Prostate gland (tissue), 2 donors: ENCODE results near the gene RMI2. TPM values are rescaled to one million over a fixed set of nuclear protein-coding genes. Genes with fewer than 3 reads are reported as not detected.

Source experiments
- DNase-seq: peaks from one replicate; pipeline ENCODE4 v3.0.0-alpha.2; 2019; ENCODE audit warnings: low spot score
- H3K27ac ChIP-seq, 2 donors: fragments of 200-600 bp; sonication (generic); 2 replicates each; pipeline ENCODE4 v1.5.1; 2017 to 2019
- H3K27me3 ChIP-seq: fragments of 200-600 bp; sonication (generic); replicated peaks from 2 replicates; pipeline ENCODE4 v1.5.1; 2019; ENCODE audit not compliant: insufficient read depth
- H3K36me3 ChIP-seq, 2 donors: fragments of 200-600 bp; sonication (generic); 1 replicate in 1 of 2; 2 replicates in 1 of 2; pipeline versions ENCODE4 v1.5.1 to v1.8.1; 2017 to 2019
- H3K4me1 ChIP-seq: fragments of 200-600 bp; sonication (generic); replicated peaks from 2 replicates; pipeline ENCODE4 v1.5.1; 2019
- H3K4me3 ChIP-seq, 2 donors: fragments of 200-600 bp; sonication (generic); 2 replicates each; pipeline ENCODE4 v1.5.1; 2017 to 2019
- H3K9me3 ChIP-seq: fragments of 200-600 bp; sonication (generic); 2 replicates; pipeline ENCODE4 v1.5.1; 2017
- POLR2A ChIP-seq: fragments of 450-650 bp; IDR thresholded peaks from one replicate; pipeline ENCODE4 v1.6.1; 2016; ENCODE audit warnings: antibody characterized with exemption, mild to moderate bottlenecking
- POLR2AphosphoS5 ChIP-seq: sonication (generic); formaldehyde crosslinking; IDR thresholded peaks from one replicate; pipeline ENCODE4 v1.6.1; 2017; ENCODE audit warnings: antibody characterized with exemption
- WGBS: methylation state at CpG from one replicate; pipeline ENCODE4 v1.1.5; 2018; 5-methylcytosine and 5-hydroxymethylcytosine counted together
- intact Hi-C: fragments of 100-400 bp; cut with DNase I; formaldehyde crosslinking; loops from one replicate; pipeline ENCODE4 v1.14.2; 2022
- total RNA-seq, 2 donors: library from RNA; depleted of rRNA; stranded (reverse); fragments of >200 nt; gene quantifications; one replicate each; pipeline ENCODE4 v1.1.0, GENCODE V29; 2016
- TF ChIP-seq, protein P1 (sequence below), 4 experiments: fragments of 200-600 bp in 2 of 4; fragments of 450-650 bp in 2 of 4; sonication (generic) in 2 of 4; IDR thresholded peaks; 1 replicate in 3 of 4; 2 replicates in 1 of 4; pipeline ENCODE4 v1.5.1; 2016 to 2019; ENCODE audit warnings: antibody characterized with exemption in 4 of 4, mild to moderate bottlenecking in 2 of 4, moderate library complexity in 2 of 4

Gene RMI2
- total RNA-seq, 2 donors from 2014 or later, result 6.0 to 16.3 TPM

DNA sequence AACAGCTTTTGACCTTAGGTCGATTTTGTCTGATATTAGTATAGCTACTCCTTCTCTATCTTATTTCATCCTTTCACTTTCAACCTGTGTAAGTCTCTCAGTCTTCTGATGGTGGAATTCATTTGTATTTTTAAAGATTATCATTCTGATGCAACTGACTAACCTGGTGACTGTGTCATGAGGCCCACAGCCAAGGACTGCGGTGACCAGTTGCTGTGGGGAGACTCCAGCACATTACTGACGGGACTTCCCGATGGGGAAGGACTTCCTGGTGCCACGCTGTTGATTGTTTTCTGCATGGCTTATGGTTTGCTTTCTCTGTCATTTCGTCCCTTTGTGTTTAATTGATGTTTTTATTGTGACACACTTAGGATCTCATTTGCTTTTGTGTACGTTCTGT, 34.2 kb downstream of the RMI2 start:
- no peak for TF ChIP-seq POLR2AphosphoS5
- TF ChIP-seq, protein P1, sequence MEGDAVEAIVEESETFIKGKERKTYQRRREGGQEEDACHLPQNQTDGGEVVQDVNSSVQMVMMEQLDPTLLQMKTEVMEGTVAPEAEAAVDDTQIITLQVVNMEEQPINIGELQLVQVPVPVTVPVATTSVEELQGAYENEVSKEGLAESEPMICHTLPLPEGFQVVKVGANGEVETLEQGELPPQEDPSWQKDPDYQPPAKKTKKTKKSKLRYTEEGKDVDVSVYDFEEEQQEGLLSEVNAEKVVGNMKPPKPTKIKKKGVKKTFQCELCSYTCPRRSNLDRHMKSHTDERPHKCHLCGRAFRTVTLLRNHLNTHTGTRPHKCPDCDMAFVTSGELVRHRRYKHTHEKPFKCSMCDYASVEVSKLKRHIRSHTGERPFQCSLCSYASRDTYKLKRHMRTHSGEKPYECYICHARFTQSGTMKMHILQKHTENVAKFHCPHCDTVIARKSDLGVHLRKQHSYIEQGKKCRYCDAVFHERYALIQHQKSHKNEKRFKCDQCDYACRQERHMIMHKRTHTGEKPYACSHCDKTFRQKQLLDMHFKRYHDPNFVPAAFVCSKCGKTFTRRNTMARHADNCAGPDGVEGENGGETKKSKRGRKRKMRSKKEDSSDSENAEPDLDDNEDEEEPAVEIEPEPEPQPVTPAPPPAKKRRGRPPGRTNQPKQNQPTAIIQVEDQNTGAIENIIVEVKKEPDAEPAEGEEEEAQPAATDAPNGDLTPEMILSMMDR (IDR thresholded peaks at IDR 0.05), result no peak
- no peak for TF ChIP-seq POLR2A
- WGBS, result 72% methylated on average over 7 of the region's 7 CpGs
- H3K27me3 ChIP-seq, result no peaks in the 10 kb centered on the region
- no peak for DNase-seq
- no peaks in the 10 kb centered on the region for H3K36me3 ChIP-seq
- H3K27ac ChIP-seq, result no peak overlapping the region
- intact Hi-C loops, result no loop called here
- no peaks in the 10 kb centered on the region for H3K9me3 ChIP-seq
- H3K4me1 ChIP-seq, result no peaks in the 10 kb centered on the region
- no peak overlapping the region for H3K4me3 ChIP-seq

DNA sequence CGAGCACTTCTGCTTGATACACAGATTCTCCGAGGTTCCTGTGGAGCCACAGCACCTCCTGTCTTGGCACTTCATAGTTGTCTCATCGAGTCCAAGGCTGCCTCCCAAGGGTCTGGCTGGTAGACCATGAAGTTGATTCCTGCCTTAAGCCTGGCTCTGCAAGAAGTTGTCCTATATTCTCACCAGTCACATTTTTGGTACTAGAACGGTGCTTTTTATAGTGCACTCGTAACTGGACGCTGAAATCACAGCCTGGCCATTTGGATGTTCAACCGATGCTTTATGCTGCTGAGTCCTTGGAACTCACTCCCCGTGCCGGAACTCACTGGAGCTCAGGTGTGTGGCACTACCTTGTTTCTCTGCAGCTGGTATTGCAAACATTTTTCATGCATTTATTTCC, 35.6 kb downstream of the RMI2 start:
- Histone ChIP-seq H3K27me3 (no peaks in the 10 kb centered on the region), H3K4me3 (no peak overlapping the region), H3K9me3 (no peaks in the 10 kb centered on the region), H3K4me1 (no peaks in the 10 kb centered on the region), H3K36me3 (no peaks in the 10 kb centered on the region), H3K27ac (no peak overlapping the region)
- WGBS, result 85% methylated on average over 9 of the region's 9 CpGs
- intact Hi-C loops, result no loop called here
- TF ChIP-seq POLR2A (no peak), POLR2AphosphoS5 (no peak)
- TF ChIP-seq, protein P1 (IDR thresholded peaks at IDR 0.05), result no peak
- no peak for DNase-seq

DNA sequence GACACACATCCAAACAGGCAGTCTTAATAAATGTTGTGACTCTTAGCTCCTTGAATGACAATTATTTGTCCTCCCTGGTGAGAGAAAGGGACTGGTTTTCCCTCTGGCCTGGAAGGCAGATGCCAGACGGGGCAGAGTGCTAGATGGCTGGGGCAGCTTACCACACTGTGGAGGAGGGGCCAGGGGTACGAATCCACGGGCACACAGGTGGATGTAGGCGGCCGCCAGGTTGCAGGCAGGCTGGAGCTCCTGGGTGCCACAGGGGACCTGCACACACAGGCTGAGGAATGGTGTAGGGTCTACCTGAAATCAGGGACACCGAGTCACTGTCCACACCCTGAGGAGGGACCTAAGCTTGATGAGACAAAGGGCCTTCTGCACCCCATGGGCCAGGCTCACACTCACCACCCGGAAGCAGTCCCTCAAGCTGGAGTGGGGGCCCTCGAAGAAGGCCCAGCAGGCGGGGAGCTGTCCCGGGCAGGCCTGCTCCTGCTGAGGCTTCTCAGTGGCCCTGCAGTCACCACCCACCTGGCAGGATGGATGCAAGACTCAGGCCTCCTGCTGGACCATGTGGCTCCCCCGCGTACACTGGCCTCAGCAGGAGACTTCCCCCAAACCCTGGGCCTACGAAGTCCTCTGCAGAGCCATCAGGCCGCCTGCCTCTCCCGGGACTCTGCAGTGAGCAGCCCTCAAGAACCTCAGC, 38.4 kb downstream of the RMI2 start:
- Histone ChIP-seq H3K9me3 (no peaks in the 10 kb centered on the region), H3K27me3 (no peaks in the 10 kb centered on the region), H3K27ac (no peak overlapping the region), H3K4me1 (no peaks in the 10 kb centered on the region), H3K4me3 (no peak overlapping the region), H3K36me3 (no peaks in the 10 kb centered on the region)
- intact Hi-C loops, result no loop called here
- 83% methylated on average over 10 of the region's 15 CpGs for WGBS
- TF ChIP-seq, protein P1 (IDR thresholded peaks at IDR 0.05), result no peak
- TF ChIP-seq POLR2AphosphoS5, result no peak
- TF ChIP-seq POLR2A, result no peak
- no peak for DNase-seq

DNA sequence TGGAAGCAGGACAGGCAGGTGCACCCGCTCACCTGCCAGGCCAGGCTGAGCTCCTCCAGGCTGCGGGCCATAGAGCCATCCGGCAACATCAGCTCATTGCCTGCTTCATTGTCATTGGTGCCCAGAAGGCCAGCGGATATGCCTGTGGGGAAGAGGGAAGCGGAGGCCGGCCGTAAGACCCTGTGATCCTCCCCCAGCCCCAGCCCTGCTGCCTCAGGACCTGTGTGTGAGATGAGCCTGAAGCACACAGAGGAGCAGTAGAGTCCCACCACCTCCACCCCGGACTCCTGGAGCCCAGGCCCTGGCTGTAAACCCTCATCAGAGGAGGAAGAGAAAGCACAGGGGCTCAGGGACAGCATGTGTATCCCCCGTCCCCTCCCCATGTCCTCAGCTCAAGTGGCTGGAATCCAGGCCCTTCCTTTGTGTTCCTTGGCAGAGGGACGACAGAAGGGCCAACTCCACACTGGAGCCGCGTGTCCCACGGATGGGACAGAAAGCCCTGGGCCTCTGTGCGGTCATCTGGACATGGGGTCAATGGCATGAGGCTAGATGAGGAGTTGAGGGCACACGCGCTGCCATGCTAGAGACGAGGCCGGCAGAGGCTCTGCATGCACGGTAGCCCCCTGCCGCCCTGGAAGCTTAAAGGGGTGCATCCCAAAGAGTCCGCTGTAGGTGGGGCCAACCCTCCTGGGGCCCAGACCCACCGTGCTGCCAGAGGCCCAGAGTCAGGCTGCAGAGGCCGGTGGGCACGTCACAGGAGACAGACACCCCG, 39.1 kb downstream of the RMI2 start:
- no peaks in the 10 kb centered on the region for H3K27me3 ChIP-seq
- intact Hi-C loops, result no loop called here
- no peak overlapping the region for H3K27ac ChIP-seq
- no peaks in the 10 kb centered on the region for H3K36me3 ChIP-seq
- 85% methylated on average over 15 of the region's 25 CpGs for WGBS
- no peaks in the 10 kb centered on the region for H3K4me1 ChIP-seq
- no peak for DNase-seq
- no peaks in the 10 kb centered on the region for H3K9me3 ChIP-seq
- no peak overlapping the region for H3K4me3 ChIP-seq
- TF ChIP-seq POLR2AphosphoS5 (no peak), POLR2A (no peak)
- TF ChIP-seq, protein P1 (IDR thresholded peaks at IDR 0.05), result no peak
